Measurements from ENCODE around the gene CDH7. TPM values are rescaled to one million over a fixed set of nuclear protein-coding genes. Genes with fewer than 3 reads are reported as not detected.

Gene CDH7
- 0.11 and 0.17 TPM in 2 replicates for total RNA-seq (2014; rRNA removed; shearing (Covaris generic))

GRCh38 chr18:65750389-65751154 lies at the start of gene CDH7:
TSS of gene CDH7 (plus strand) at chr18:65751012. CDS start at chr18:65762843, 11,831 bp downstream.
- H3K4me3 ChIP-seq (ENCODE audit: insufficient read depth, low read depth, low read length), result peak within 1 kb of the TSS; percentile 71
- peaks cover 44% of the 10 kb centered on the region for H3K27me3 ChIP-seq (ENCODE audit: control insufficient read depth, insufficient read depth, low read length)

GRCh38 chr18:65704046-65704445 lies 46.8 kb upstream of the CDH7 start:
- Histone ChIP-seq H3K27me3 (ENCODE audit: control insufficient read depth, insufficient read depth, low read length) (no peaks in the 10 kb centered on the region), H3K4me3 (ENCODE audit: insufficient read depth, low read depth, low read length) (no peak overlapping the region), H3K36me3 (replicated peaks; ENCODE audit: control insufficient read depth, insufficient read depth, low read length) (no peaks in the 10 kb centered on the region)
- no peak for DNase-seq

More at GRCh38 chr18:65750389-65751154, at the start of gene CDH7:
- peak; percentile 77 for DNase-seq
- no peaks in the 10 kb centered on the region for H3K36me3 ChIP-seq (replicated peaks; ENCODE audit: control insufficient read depth, insufficient read depth, low read length)

- H3K4me3 ChIP-seq (ENCODE audit: insufficient read depth, low read depth, low read length), result no peak overlapping the region
- no peaks in the 10 kb centered on the region for H3K27me3 ChIP-seq (ENCODE audit: control insufficient read depth, insufficient read depth, low read length)
- DNase-seq, result no peak
- H3K36me3 ChIP-seq (replicated peaks; ENCODE audit: control insufficient read depth, insufficient read depth, low read length), result no peaks in the 10 kb centered on the region
Measured at GRCh38 chr18:65706646-65707045, 44.2 kb upstream of the CDH7 start.

- Histone ChIP-seq H3K4me3 (ENCODE audit: insufficient read depth, low read depth, low read length) (no peak overlapping the region), H3K27me3 (ENCODE audit: control insufficient read depth, insufficient read depth, low read length) (no peaks in the 10 kb centered on the region), H3K36me3 (replicated peaks; ENCODE audit: control insufficient read depth, insufficient read depth, low read length) (no peaks in the 10 kb centered on the region)
- no peak for DNase-seq
Measured at GRCh38 chr18:65711493-65711892, 39.3 kb upstream of the CDH7 start.

- H3K36me3 ChIP-seq (replicated peaks; ENCODE audit: control insufficient read depth, insufficient read depth, low read length), result no peaks in the 10 kb centered on the region
- H3K27me3 ChIP-seq (ENCODE audit: control insufficient read depth, insufficient read depth, low read length), result no peaks in the 10 kb centered on the region; the same call in 1 of the 2 replicates
- no peak for DNase-seq
- no peak overlapping the region for H3K4me3 ChIP-seq (ENCODE audit: insufficient read depth, low read depth, low read length)
Measured at GRCh38 chr18:65721619-65722018, 29.2 kb upstream of the CDH7 start.

GRCh38 chr18:65725251-65726050 lies 25.4 kb upstream of the CDH7 start:
- H3K36me3 ChIP-seq (replicated peaks; ENCODE audit: control insufficient read depth, insufficient read depth, low read length), result no peaks in the 10 kb centered on the region
- H3K4me3 ChIP-seq (ENCODE audit: insufficient read depth, low read depth, low read length), result no peak overlapping the region
- no peaks in the 10 kb centered on the region; the same call in 1 of the 2 replicates for H3K27me3 ChIP-seq (ENCODE audit: control insufficient read depth, insufficient read depth, low read length)
- peak; percentile 7 for DNase-seq

- H3K36me3 ChIP-seq (replicated peaks; ENCODE audit: control insufficient read depth, insufficient read depth, low read length), result no peaks in the 10 kb centered on the region
- DNase-seq, result no peak
- H3K27me3 ChIP-seq (ENCODE audit: control insufficient read depth, insufficient read depth, low read length), result no peaks in the 10 kb centered on the region
- H3K4me3 ChIP-seq (ENCODE audit: insufficient read depth, low read depth, low read length), result no peak overlapping the region
Measured at GRCh38 chr18:65735155-65735554, 15.7 kb upstream of the CDH7 start.

GRCh38 chr18:65737471-65737955 lies 13.3 kb upstream of the CDH7 start:
- no peak for DNase-seq
- H3K27me3 ChIP-seq (ENCODE audit: control insufficient read depth, insufficient read depth, low read length), result no peaks in the 10 kb centered on the region
- H3K36me3 ChIP-seq (replicated peaks; ENCODE audit: control insufficient read depth, insufficient read depth, low read length), result no peaks in the 10 kb centered on the region

GRCh38 chr18:65746936-65747335 lies 3.9 kb upstream of the CDH7 start:
- Histone ChIP-seq H3K36me3 (replicated peaks; ENCODE audit: control insufficient read depth, insufficient read depth, low read length) (no peaks in the 10 kb centered on the region), H3K4me3 (ENCODE audit: insufficient read depth, low read depth, low read length) (no peak overlapping the region)
- no peak for DNase-seq

More at GRCh38 chr18:65737471-65737955, 13.3 kb upstream of the CDH7 start:
- H3K4me3 ChIP-seq (ENCODE audit: insufficient read depth, low read depth, low read length), result no peak overlapping the region

GRCh38 chr18:65748321-65748720 lies 2.5 kb upstream of the CDH7 start:
- Histone ChIP-seq H3K36me3 (replicated peaks; ENCODE audit: control insufficient read depth, insufficient read depth, low read length) (no peaks in the 10 kb centered on the region), H3K4me3 (ENCODE audit: insufficient read depth, low read depth, low read length) (no peak overlapping the region), H3K27me3 (ENCODE audit: control insufficient read depth, insufficient read depth, low read length) (peaks cover 42% of the 10 kb centered on the region)
- no peak for DNase-seq

More at GRCh38 chr18:65746936-65747335, 3.9 kb upstream of the CDH7 start:
- H3K27me3 ChIP-seq (ENCODE audit: control insufficient read depth, insufficient read depth, low read length), result peaks cover 29% of the 10 kb centered on the region

GRCh38 chr18:65749841-65750240 lies 971 bp upstream of the CDH7 start:
- Histone ChIP-seq H3K36me3 (replicated peaks; ENCODE audit: control insufficient read depth, insufficient read depth, low read length) (no peaks in the 10 kb centered on the region), H3K27me3 (ENCODE audit: control insufficient read depth, insufficient read depth, low read length) (peaks cover 44% of the 10 kb centered on the region), H3K4me3 (ENCODE audit: insufficient read depth, low read depth, low read length) (peak overlapping the region; percentile 71)
- peak; percentile 22 for DNase-seq

- H3K27me3 ChIP-seq (ENCODE audit: control insufficient read depth, insufficient read depth, low read length), result peaks cover 44% of the 10 kb centered on the region
- no peaks in the 10 kb centered on the region for H3K36me3 ChIP-seq (replicated peaks; ENCODE audit: control insufficient read depth, insufficient read depth, low read length)
- peak overlapping the region; percentile 71 for H3K4me3 ChIP-seq (ENCODE audit: insufficient read depth, low read depth, low read length)
- DNase-seq, result peak; percentile 65
Measured at GRCh38 chr18:65751155-65752085, 608 bp downstream of the CDH7 start.

- Histone ChIP-seq H3K36me3 (replicated peaks; ENCODE audit: control insufficient read depth, insufficient read depth, low read length) (no peaks in the 10 kb centered on the region), H3K27me3 (ENCODE audit: control insufficient read depth, insufficient read depth, low read length) (peaks cover 44% of the 10 kb centered on the region), H3K4me3 (ENCODE audit: insufficient read depth, low read depth, low read length) (no peak overlapping the region)
- DNase-seq, result no peak
Measured at GRCh38 chr18:65752625-65753325, 2.0 kb downstream of the CDH7 start.

All from H7 (cell line).